ENCODE measurements around the gene TP53RK. TPM values are rescaled to one million over a fixed set of nuclear protein-coding genes. Genes with fewer than 3 reads are reported as not detected.

The TP53RK gene
- total and polyA plus RNA-seq, 2 donors (not counting 1 experiment from before 2014, with no cell fraction given): 3.1 to 22.5 TPM

GRCh38 chr20:46699651-46700359 is 10.6 kb upstream of the TP53RK start:
- no peak overlapping the region for H3K4me2 ChIP-seq (replicated peaks; ENCODE audit: low read depth, low read length, poor library complexity, severe bottlenecking)
- no peak for ATAC-seq (ENCODE audit: low read depth)

More at GRCh38 chr20:46699651-46700359, 10.6 kb upstream of the TP53RK start:
- TF ChIP-seq CTCF (IDR thresholded peaks at IDR 0.05): no peak
- no peak for TF ChIP-seq EZH2 (IDR thresholded peaks at IDR 0.05; ENCODE audit: borderline replicate concordance, insufficient read depth, low read depth, low read length, poor library complexity, severe bottlenecking)
- Mint-ChIP-seq H3K27me3 (peaks cover 43% of the 10 kb centered on the region), H3K9me3 (ENCODE audit: insufficient read depth) (no peaks in the 10 kb centered on the region), H3K27ac (no peak overlapping the region), H3K4me1 (no peaks in the 10 kb centered on the region), H3K4me3 (no peak overlapping the region)
- no peak for DNase-seq
- no peak overlapping the region for H3K4me3 ChIP-seq (ENCODE audit: control extremely low read depth in 1 of 5, extremely low read depth in 1 of 5, insufficient read depth in 1 of 5, low read depth in 2 of 5, low read length in 4 of 5)
- no peaks in the 10 kb centered on the region for H4K20me1 ChIP-seq (ENCODE audit: control insufficient read depth, insufficient read depth, low read length, poor library complexity, severe bottlenecking)
- H2AFZ ChIP-seq (ENCODE audit: insufficient read depth, low read depth, low read length, poor library complexity, severe bottlenecking): no peak overlapping the region
- WGBS (ENCODE audit: insufficient coverage): 71% methylated on average over 5 of the region's 12 CpGs
- no peaks in the 10 kb centered on the region for H3K36me3 ChIP-seq (replicated peaks in 1 of 2; ENCODE audit: control extremely low read depth in 1 of 2, control insufficient read depth in 1 of 2, extremely low read depth in 1 of 2, insufficient read depth in 2 of 2, low read length in 1 of 2)
- intact Hi-C loops (cut with micrococcal nuclease): no loop called here
- H3K27ac ChIP-seq (ENCODE audit: low read length in 2 of 2): no peak overlapping the region
- peaks cover 0 to 5% (median 0%) of the 10 kb centered on the region in 3 donors for H3K9me3 ChIP-seq (ENCODE audit: control extremely low read depth in 1 of 3, control insufficient read depth in 2 of 3, insufficient read depth in 1 of 3, low read length in 2 of 3)
- H3K4me1 ChIP-seq (ENCODE audit: control insufficient read depth in 2 of 2, insufficient read depth in 2 of 2, low read length in 2 of 2): no peaks in the 10 kb centered on the region
- H3K79me2 ChIP-seq (ENCODE audit: control insufficient read depth, insufficient read depth, low read length): no peaks in the 10 kb centered on the region
- H3K9ac ChIP-seq (ENCODE audit: low read length): no peak overlapping the region
- ChIA-PET CTCF (interaction anchor here (1.3 kb wide), 1 partner anchor 18 kb away, joined by 3 read pairs; no protein-coding TSS in a partner anchor), POLR2A (no interaction called here)
- H3K27me3 ChIP-seq (replicated peaks in 1 of 4; ENCODE audit: control extremely low read depth in 1 of 4, control insufficient read depth in 3 of 4, insufficient read depth in 4 of 4, low read length in 3 of 4): peaks cover 0 to 17% (median 2%) of the 10 kb centered on the region in 4 experiments

All from B cell (primary cell).